GM15510 (cell line): ENCODE data around the gene ATP10A.

ENCODE experiments used
- POLR2A ChIP-seq: IDR thresholded peaks from 3 replicates; pipeline ENCODE4 v1.6.1; 2011; ENCODE audit warnings: borderline replicate concordance; ENCODE audit not compliant: insufficient read length; ENCODE audit errors: extremely low read depth

The ATP10A gene

GRCh38 chr15:25866251-25866650 lies 3.1 kb upstream of the ATP10A start:
- TF ChIP-seq POLR2A = no peak

GRCh38 chr15:25864966-25865365 lies 1.8 kb upstream of the ATP10A start:
- no peak for TF ChIP-seq POLR2A

GRCh38 chr15:25863968-25864580 lies 947 bp upstream of the ATP10A start:
- no peak for TF ChIP-seq POLR2A

- no peak for TF ChIP-seq POLR2A
These were observed 536 bp downstream of the ATP10A start for GRCh38 chr15:25862472-25863110.

GRCh38 chr15:25862071-25862471 lies 1.1 kb downstream of the ATP10A start:
- no peak for TF ChIP-seq POLR2A

- no peak for TF ChIP-seq POLR2A
These were observed 2.0 kb downstream of the ATP10A start for GRCh38 chr15:25860885-25861866.

- TF ChIP-seq POLR2A = no peak
These were observed 3.1 kb downstream of the ATP10A start for GRCh38 chr15:25859838-25860645.

- TF ChIP-seq POLR2A = no peak
These were observed 4.0 kb downstream of the ATP10A start for GRCh38 chr15:25858952-25859760.

GRCh38 chr15:25852661-25853524 lies 10.2 kb downstream of the ATP10A start:
- no peak for TF ChIP-seq POLR2A

- TF ChIP-seq POLR2A = no peak
These were observed 11.1 kb downstream of the ATP10A start for GRCh38 chr15:25852027-25852426.

GRCh38 chr15:25850154-25851111 lies 12.7 kb downstream of the ATP10A start:
- no peak for TF ChIP-seq POLR2A
